ENCODE measurements around the gene DRAXIN.

DRAXIN gene

GRCh38 chr1:11688506-11688905, 3.0 kb upstream of the DRAXIN start:
- no peak for DNase-seq (ENCODE audit: low read depth)

- DNase-seq (ENCODE audit: low read depth): no peak
Observed at GRCh38 chr1:11690397-11691301, 861 bp upstream of the DRAXIN start.

GRCh38 chr1:11691928-11692711, 610 bp downstream of the DRAXIN start:
- no peak for DNase-seq (ENCODE audit: low read depth)

- no peak for DNase-seq (ENCODE audit: low read depth)
Observed at GRCh38 chr1:11693024-11693590, 1.6 kb downstream of the DRAXIN start.

- DNase-seq (ENCODE audit: low read depth): no peak
Observed at GRCh38 chr1:11693917-11694316, 2.4 kb downstream of the DRAXIN start.

- DNase-seq (ENCODE audit: low read depth): no peak
Observed at GRCh38 chr1:11695861-11696260, 4.4 kb downstream of the DRAXIN start.

GRCh38 chr1:11697188-11697892, 5.8 kb downstream of the DRAXIN start:
- DNase-seq (ENCODE audit: low read depth): no peak

GRCh38 chr1:11697893-11698210, 6.3 kb downstream of the DRAXIN start:
- no peak for DNase-seq (ENCODE audit: low read depth)

GRCh38 chr1:11700601-11701467, 9.3 kb downstream of the DRAXIN start:
- DNase-seq (ENCODE audit: low read depth): no peak

GRCh38 chr1:11701551-11701961, 10.0 kb downstream of the DRAXIN start:
- DNase-seq (ENCODE audit: low read depth): no peak

GRCh38 chr1:11701981-11702803, 10.7 kb downstream of the DRAXIN start:
- DNase-seq (ENCODE audit: low read depth): no peak

GRCh38 chr1:11703357-11704193, 12.1 kb downstream of the DRAXIN start:
- DNase-seq (ENCODE audit: low read depth): no peak

GRCh38 chr1:11704194-11704529, 12.7 kb downstream of the DRAXIN start:
- no peak for DNase-seq (ENCODE audit: low read depth)

- DNase-seq (ENCODE audit: low read depth): no peak
Observed at GRCh38 chr1:11704691-11705475, 13.4 kb downstream of the DRAXIN start.

- DNase-seq (ENCODE audit: low read depth): no peak
Observed at GRCh38 chr1:11705596-11705995, 14.1 kb downstream of the DRAXIN start.

- DNase-seq (ENCODE audit: low read depth): no peak
Observed at GRCh38 chr1:11706292-11706691, 14.8 kb downstream of the DRAXIN start.

GRCh38 chr1:11707621-11708276, 16.2 kb downstream of the DRAXIN start:
- no peak for DNase-seq (ENCODE audit: low read depth)
